K562 (cell line): Measurements from ENCODE around the gene UGT3A1. TPM values are rescaled to one million over a fixed set of nuclear protein-coding genes. Genes with fewer than 3 reads are reported as not detected.

Source experiments
- ATAC-seq: fragments of 200-7000 bp; cut with Tn5 transposase; 3 replicates; pipeline ENCODE4 v1.9.1; 2020; ENCODE audit warnings: moderate library complexity
- BruUV-seq: library from RNA; stranded (reverse); fragments of 400-500 nt; replicated peaks from 2 replicates; lab custom pipeline; 2021; lab: Mats Ljungman, UMichigan
- CTCF ChIA-PET: fragments of 300-600 bp; formaldehyde crosslinking; extraction: SDS; loops from one replicate; lab custom pipeline; 2021; ENCODE audit warnings: low intra/inter-chr PET ratio; lab: Yijun Ruan, JAX
- POLR2A ChIA-PET: fragments of 300-600, 350-650 bp; sonication (Branson Sonifier 250); formaldehyde crosslinking; extraction: SDS; loops from one replicate; lab custom pipeline; 2021; ENCODE audit warnings: antibody characterized with exemption, inconsistent platforms; lab: Yijun Ruan, JAX
- DNase-seq, 4 experiments: peaks; one replicate each; pipeline versions ENCODE4 v3.0.0 to v3.0.0-alpha.2; 2011 to 2018; ENCODE audit warnings: low spot score in 3 of 4, mixed read lengths in 3 of 4; ENCODE audit errors: extremely low read depth in 1 of 4
- FAIRE-seq: peaks from 2 replicates; lab custom pipeline; 2011; peaks lifted over from hg19 to GRCh38; lab: Jason Lieb, UNC
- H2AFZ ChIP-seq: 2 replicates; pipeline ENCODE4 v1.6.0; 2011; ENCODE audit warnings: low read depth, low read length, control low read depth, inconsistent platforms
- H3K27ac ChIP-seq: fragments of 200-600 bp; 3 replicates; pipeline ENCODE4 v1.8.0; 2011; ENCODE audit warnings: low read depth, mild to moderate bottlenecking, control low read depth, inconsistent platforms, low read length, moderate library complexity, mixed read lengths; ENCODE audit errors: extremely low read depth
- H3K27me3 ChIP-seq, 2 experiments: fragments of 300-600 bp in 1 of 2; 2 replicates in 1 of 2; 3 replicates in 1 of 2; pipeline versions ENCODE4 v1.6.0 to v1.8.0; 2011; ENCODE audit warnings: inconsistent platforms in 2 of 2, low read length in 2 of 2, mild to moderate bottlenecking in 1 of 2, mixed read lengths in 1 of 2, moderate library complexity in 1 of 2; ENCODE audit not compliant: control insufficient read depth in 2 of 2, insufficient read depth in 2 of 2
- H3K36me3 ChIP-seq: fragments of 300-600 bp; 3 replicates; pipeline ENCODE4 v1.8.0; 2011; ENCODE audit warnings: mild to moderate bottlenecking, low read length, inconsistent platforms; ENCODE audit not compliant: control insufficient read depth, insufficient read depth
- H3K4me1 ChIP-seq, 2 experiments: fragments of 200-600 bp in 1 of 2; replicated peaks in 1 of 2; 2 replicates in 1 of 2; 3 replicates in 1 of 2; pipeline versions ENCODE4 v1.5.1 to v1.8.0; 2011; ENCODE audit warnings: inconsistent platforms in 2 of 2, low read length in 2 of 2, mild to moderate bottlenecking in 1 of 2, mixed read lengths in 1 of 2, moderate library complexity in 1 of 2; ENCODE audit not compliant: control insufficient read depth in 2 of 2, insufficient read depth in 2 of 2
- H3K4me2 ChIP-seq: 2 replicates; pipeline ENCODE4 v1.6.1; 2011; ENCODE audit warnings: low read length, control low read depth, inconsistent platforms, mixed read lengths; ENCODE audit not compliant: insufficient read depth
- H3K4me3 ChIP-seq: fragments of 200-600 bp; sonication (generic), shearing (Covaris generic); 2 replicates; pipeline ENCODE4 v1.5.1; 2016; ENCODE audit warnings: control low read depth, inconsistent platforms
- H3K79me2 ChIP-seq: fragments of 200-600 bp; 3 replicates; pipeline ENCODE4 v1.8.0; 2011; ENCODE audit warnings: low read length, inconsistent platforms; ENCODE audit not compliant: control insufficient read depth, insufficient read depth
- H3K9ac ChIP-seq, 2 experiments: 2 replicates each; pipeline versions ENCODE4 v1.6.0 to v1.6.1; 2011; ENCODE audit warnings: low read depth in 2 of 2, low read length in 2 of 2, control low read depth in 1 of 2, inconsistent platforms in 1 of 2, mild to moderate bottlenecking in 1 of 2, mixed read lengths in 1 of 2; ENCODE audit not compliant: insufficient read depth in 1 of 2
- H3K9me1 ChIP-seq: one replicate; pipeline ENCODE4 v1.6.0; 2011; ENCODE audit warnings: inconsistent platforms, mild to moderate bottlenecking, low read length, moderate library complexity; ENCODE audit not compliant: control insufficient read depth, insufficient read depth
- H3K9me3 ChIP-seq: replicated peaks from 2 replicates; pipeline ENCODE4 v1.5.1; 2011; ENCODE audit warnings: low read depth, low read length, inconsistent platforms; ENCODE audit not compliant: control insufficient read depth, insufficient read depth
- H4K20me1 ChIP-seq: replicated peaks from 2 replicates; pipeline ENCODE4 v1.6.1; 2011; ENCODE audit warnings: low read length, inconsistent platforms, mixed read lengths; ENCODE audit not compliant: control insufficient read depth, insufficient read depth
- CREB3L1 ChIP-seq: fragments of 450-650 bp; IDR thresholded peaks from 2 replicates; pipeline ENCODE4 v1.6.1; 2014; ENCODE audit warnings: low read depth, mild to moderate bottlenecking, moderate library complexity, borderline replicate concordance
- FOXK2 ChIP-seq, 2 experiments: fragments of 450-650 bp; IDR thresholded peaks in 1 of 2; conservative IDR thresholded peaks in 1 of 2; 2 replicates each; pipeline ENCODE4 v1.6.1; 2016; ENCODE audit warnings: low read depth in 2 of 2, mild to moderate bottlenecking in 1 of 2
- HDAC3 ChIP-seq: fragments of 450-650 bp; IDR thresholded peaks from 2 replicates; pipeline ENCODE4 v1.6.1; 2018; ENCODE audit warnings: borderline replicate concordance, mild to moderate bottlenecking, moderate library complexity; ENCODE audit not compliant: partially characterized antibody
- WGBS: fragments of 100-300 bp; shearing (Covaris generic); methylation state at CpG from one replicate; pipeline ENCODE4 v1.1.6; 2016; ENCODE audit warnings: low coverage, mixed read lengths; ENCODE audit not compliant: insufficient coverage; ENCODE audit errors: missing lambda C conversion rate; 5-methylcytosine and 5-hydroxymethylcytosine counted together
- in situ Hi-C: fragments of 300-500 bp; cut with MboI; formaldehyde crosslinking; loops from 4 replicates; pipeline ENCODE4 v1.15.0; 2018; ENCODE audit warnings: inconsistent platforms, mixed read lengths
- intact Hi-C: fragments of 100-400 bp; cut with micrococcal nuclease; formaldehyde crosslinking; loops from 2 replicates; pipeline ENCODE4 v1.14.2; 2022
- polyA plus RNA-seq, 8 experiments: library from polyadenylated mRNA; depleted of rRNA in 4 of 8; stranded (reverse) in 5 of 8; unstranded in 3 of 8; fragments of >200 nt; fragmentation: Nextera tagmentation in 2 of 8; fragmentation: Illumina TruSeq in 1 of 8; extraction: Ambion mirVana in 2 of 8; extraction: Trizol in 1 of 8; gene quantifications; 2 replicates each; pipeline versions ENCODE4 v1.2.1 to v1.2.3, GENCODE V29; 2011 to 2014; ENCODE audit warnings: inconsistent platforms in 1 of 8, missing spikeins in 1 of 8
- total RNA-seq, 7 experiments: library from RNA; depleted of rRNA in 6 of 7; stranded (reverse); fragments of >200 nt in 6 of 7; fragmentation: Illumina TruSeq in 2 of 7; extraction: Trizol in 2 of 7; gene quantifications; 2 replicates each; pipeline versions ENCODE4 v1.2.1 to v1.2.3, GENCODE V29; 2011 to 2021; ENCODE audit warnings: low replicate concordance in 1 of 7
- TF ChIP-seq, protein P1 (sequence below): fragments of 250-450 bp; sonication (Bioruptor Pico); IDR thresholded peaks from 2 replicates; pipeline ENCODE4 v1.5.0; 2022; ENCODE audit warnings: mild to moderate bottlenecking

Gene UGT3A1
- total and polyA plus RNA-seq, 9 of the 15 experiments (the other 6 are each of a cell fraction or from before 2014, with no cell fraction given) = not detected

- Histone ChIP-seq H3K27me3 (no peaks in the 10 kb centered on the region), H3K36me3 (no peaks in the 10 kb centered on the region), H3K9me3 (no peaks in the 10 kb centered on the region), H4K20me1 (no peaks in the 10 kb centered on the region), H3K79me2 (no peaks in the 10 kb centered on the region), H3K4me2 (no peak overlapping the region), H2AFZ (no peak overlapping the region), H3K9me1 (no peaks in the 10 kb centered on the region), H3K4me1 (no peaks in the 10 kb centered on the region), H3K27ac (no peak overlapping the region), H3K9ac (no peak overlapping the region), H3K4me3 (no peak overlapping the region)
- in situ Hi-C loops (no loop called here), intact Hi-C loops (no loop called here)
- POLR2A ChIA-PET = no interaction called here
- 5% methylated on average over 1 of the region's 1 CpG for WGBS
- TF ChIP-seq HDAC3 = no peak
- TF ChIP-seq FOXK2 (conservative IDR thresholded peaks at IDR 0.05 in 1 of 2, IDR thresholded peaks at IDR 0.05 in 1 of 2; ENCODE audit: low read depth in 2 of 2) = no peak
- TF ChIP-seq CREB3L1 = no peak
- TF ChIP-seq, protein P1, sequence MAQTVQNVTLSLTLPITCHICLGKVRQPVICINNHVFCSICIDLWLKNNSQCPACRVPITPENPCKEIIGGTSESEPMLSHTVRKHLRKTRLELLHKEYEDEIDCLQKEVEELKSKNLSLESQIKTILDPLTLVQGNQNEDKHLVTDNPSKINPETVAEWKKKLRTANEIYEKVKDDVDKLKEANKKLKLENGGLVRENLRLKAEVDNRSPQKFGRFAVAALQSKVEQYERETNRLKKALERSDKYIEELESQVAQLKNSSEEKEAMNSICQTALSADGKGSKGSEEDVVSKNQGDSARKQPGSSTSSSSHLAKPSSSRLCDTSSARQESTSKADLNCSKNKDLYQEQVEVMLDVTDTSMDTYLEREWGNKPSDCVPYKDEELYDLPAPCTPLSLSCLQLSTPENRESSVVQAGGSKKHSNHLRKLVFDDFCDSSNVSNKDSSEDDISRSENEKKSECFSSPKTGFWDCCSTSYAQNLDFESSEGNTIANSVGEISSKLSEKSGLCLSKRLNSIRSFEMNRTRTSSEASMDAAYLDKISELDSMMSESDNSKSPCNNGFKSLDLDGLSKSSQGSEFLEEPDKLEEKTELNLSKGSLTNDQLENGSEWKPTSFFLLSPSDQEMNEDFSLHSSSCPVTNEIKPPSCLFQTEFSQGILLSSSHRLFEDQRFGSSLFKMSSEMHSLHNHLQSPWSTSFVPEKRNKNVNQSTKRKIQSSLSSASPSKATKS (CRISPR knock-in tag) = no peak
- CTCF ChIA-PET = no interaction called here
- DNase-seq (no peak), ATAC-seq (no peak), FAIRE-seq (no peak)
- BruUV-seq = no TSS peak
These were observed 38.7 kb upstream of the UGT3A1 start for GRCh38 chr5:36029914-36030313.
